Stimulated activated CD4-positive, alpha-beta T cell treated with anti-CD3 and anti-CD28 coated beads, TNF-alpha, amount 100 ng/mL, for 24 hours (primary cell): Measurements from ENCODE around the gene USP22.
"Not testable (repeated sequence)": the region's sequence is repeated elsewhere in the genome, so short reads cannot be mapped to it uniquely, and the experiment has no call there.

Experiments used
- DNase-seq, 3 experiments: peaks; one replicate each; pipeline ENCODE4 v3.0.0-alpha.2; 2020; ENCODE audit warnings: low read depth in 3 of 3

Gene USP22

DNA sequence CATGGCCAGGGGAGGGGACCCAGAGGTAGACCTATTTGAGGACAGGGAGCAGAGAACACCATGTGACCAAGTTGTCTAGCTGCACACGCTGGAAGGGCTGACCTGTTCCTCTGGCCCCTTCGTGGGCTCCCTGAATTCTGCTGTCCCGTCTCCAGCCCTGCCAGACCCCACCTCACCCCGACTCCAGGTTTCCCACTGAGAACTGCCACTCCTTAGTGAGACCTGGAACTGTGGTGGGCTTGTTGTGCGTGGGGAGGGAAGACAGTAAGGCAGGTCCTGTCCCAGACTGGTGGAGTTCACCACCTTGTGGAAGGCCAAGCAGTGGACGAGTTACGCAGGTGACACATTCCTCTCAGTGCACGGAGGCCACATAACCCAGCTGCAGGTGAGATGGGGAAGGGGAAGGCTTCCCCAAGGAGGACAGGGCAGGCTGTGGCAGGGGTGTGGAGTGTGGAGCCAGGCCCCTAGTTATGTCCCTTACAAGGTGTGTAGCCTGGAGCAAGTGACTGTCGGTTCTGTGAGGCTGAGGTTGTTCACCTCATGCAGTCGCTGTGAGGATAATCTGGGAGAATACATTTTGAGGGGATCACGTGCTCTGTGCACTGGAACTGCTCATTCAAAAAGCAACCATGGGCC is 54.7 kb downstream of the USP22 start:
- no peak for DNase-seq

DNA sequence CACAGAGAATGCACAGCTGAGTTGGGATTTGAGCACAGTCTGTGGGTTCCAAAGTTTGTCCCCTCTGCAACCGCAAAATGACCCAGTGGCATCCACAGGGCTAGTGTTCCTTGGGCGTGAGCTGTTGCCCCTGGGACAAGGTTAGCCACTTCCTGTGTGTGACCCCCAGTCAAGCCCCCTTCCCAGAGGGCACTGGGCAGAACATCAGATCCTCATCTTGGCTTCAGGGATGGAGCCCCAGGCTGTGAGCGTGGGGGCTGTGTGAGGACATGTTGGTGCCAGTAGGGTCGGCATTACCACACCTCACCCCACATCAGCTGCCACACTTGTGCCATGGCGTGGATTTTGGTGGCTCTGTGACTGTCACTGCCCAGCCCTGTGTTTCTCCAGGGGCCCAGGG is 55.3 kb downstream of the USP22 start:
- DNase-seq = no peak

DNA sequence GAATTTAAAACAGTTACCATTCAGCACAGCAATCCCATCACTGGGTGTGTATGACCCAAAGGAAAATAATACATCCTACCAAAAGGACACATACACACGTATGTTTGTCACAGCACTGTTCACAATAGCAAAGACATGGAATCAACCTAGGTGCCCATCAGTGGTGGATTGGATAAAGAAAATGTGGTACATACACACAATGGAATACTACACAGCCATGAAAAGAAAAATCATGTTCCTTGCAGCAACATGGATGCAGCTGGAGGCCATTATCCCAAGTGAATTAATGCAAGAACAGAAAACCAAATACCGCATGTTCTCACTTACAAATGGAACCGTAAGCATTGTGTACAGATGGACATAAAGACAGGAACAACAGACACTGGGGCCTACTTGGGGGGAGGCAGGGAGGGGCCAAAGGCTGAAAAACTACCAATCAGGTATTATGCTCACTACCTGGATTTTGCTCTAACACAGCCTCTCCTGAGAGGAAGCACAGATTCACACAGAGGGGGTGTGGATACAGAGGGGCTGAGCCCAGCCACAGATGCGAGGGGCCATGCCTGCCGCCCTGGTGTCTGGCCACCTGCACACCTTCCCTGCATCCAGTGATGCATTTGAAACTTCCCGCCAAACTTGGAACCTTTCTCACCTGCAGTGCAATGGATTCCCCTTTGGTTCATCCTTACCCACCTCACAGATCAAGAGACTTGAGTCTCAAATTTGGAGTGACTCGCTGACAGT is 55.9 kb downstream of the USP22 start:
- no peak for DNase-seq

DNA sequence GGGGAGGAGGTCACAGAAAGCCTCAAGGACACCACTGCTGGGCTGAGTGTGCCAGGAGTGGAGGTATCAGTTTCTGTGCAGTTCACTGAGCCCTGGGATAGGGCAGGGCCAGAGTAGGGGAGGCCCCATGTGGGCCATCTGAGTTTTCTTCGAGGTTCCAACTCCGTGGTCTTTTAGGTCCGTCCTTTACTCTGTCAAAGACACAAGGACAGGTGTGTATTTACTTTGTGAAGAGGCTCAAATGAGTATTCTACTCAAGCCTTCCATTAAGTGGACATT is 59.5 kb downstream of the USP22 start:
- no peak for DNase-seq

DNA sequence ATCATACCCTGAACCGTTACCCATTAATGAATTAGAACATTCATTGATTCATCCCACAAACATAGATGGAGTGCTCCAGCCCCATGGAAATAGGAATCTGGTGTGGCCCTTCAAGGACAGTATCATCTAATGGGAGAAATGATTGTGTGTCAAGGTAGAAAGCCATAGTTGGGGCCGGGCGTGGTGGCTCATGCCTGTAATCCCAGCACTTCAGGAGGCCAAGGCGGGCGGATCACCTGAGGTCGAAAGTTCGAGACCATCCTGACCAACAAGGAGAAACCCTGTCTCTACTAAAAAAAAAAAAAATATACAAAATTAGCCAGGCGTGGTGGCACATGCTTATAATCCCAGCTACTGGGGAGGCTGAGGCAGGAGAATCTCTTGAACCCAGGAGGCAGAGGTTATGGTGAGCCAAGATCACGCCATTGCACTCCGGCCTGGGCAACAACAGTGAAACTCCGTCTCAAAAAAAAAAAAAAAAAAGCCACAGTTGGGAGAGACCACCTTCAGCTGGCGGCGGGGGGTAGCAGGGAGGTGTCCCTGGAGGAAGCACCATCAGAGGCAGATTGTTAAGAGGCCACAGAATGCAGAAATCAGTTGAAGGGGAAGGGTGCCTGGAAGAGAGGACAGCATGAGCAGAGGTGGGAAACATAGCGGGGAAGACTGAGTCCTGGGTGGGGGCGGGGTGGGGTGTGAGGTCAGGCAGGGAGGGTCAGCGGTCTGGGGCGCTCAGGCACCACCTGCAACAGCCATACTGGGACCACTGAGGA is 60.0 kb downstream of the USP22 start:
- no peak for DNase-seq

DNA sequence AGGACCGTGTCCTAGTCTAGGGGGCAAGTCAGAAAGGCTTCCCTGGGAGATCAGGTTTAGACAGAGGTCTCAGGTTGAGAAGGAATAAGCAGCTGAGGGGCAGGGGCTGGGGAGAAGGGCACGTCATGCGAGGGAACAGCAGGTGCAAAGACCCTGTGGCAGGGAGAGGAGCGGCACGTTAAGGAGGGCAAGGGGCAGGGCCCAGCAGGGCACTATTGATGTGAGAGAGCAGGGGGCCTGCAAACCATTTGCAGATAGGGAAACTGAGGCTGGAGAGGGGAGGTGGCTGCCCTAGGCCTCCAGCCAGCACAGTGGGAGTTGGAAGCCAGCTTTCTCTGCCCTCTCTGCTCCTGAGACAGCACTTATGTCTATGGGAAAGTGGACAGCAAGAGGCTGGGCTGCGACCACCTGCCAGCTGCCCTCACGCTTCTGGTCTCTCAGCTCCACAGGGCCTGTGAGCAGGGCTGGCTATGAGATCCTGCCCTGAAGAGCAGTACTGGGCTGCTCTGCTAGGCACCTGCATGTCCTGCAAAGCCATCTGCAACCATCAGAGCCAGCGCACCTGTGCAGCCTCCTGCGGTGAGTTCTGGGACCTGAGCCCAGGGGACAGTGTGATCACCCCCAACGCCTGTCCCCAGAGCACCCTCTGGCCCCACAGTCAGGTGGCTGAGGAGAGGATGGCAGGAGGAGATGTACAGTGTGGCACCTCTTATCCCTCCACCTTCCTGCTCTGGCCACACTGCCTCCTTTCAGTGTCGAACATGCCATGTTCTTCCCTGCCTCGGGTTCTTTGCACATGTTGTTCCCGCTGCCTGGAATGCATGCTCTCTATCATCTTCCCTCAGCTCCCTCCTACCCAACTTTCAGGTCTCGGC is 61.5 kb downstream of the USP22 start:
- DNase-seq = no peak

DNA sequence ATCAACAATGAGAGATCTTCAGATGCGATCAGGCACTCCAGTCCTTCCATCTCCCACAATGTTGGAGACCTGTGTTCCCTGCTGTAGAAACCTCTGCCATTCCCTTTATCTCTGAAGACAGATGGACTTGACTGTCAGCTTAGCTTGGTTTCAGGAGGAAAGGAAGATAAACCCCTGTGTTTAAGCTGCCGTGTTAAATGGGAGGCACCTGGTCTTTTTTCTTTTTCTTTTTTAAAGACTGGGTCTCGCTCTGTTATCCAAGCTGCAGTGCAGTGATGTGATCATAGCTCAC is 63.1 kb downstream of the USP22 start:
- DNase-seq = no peak

DNA sequence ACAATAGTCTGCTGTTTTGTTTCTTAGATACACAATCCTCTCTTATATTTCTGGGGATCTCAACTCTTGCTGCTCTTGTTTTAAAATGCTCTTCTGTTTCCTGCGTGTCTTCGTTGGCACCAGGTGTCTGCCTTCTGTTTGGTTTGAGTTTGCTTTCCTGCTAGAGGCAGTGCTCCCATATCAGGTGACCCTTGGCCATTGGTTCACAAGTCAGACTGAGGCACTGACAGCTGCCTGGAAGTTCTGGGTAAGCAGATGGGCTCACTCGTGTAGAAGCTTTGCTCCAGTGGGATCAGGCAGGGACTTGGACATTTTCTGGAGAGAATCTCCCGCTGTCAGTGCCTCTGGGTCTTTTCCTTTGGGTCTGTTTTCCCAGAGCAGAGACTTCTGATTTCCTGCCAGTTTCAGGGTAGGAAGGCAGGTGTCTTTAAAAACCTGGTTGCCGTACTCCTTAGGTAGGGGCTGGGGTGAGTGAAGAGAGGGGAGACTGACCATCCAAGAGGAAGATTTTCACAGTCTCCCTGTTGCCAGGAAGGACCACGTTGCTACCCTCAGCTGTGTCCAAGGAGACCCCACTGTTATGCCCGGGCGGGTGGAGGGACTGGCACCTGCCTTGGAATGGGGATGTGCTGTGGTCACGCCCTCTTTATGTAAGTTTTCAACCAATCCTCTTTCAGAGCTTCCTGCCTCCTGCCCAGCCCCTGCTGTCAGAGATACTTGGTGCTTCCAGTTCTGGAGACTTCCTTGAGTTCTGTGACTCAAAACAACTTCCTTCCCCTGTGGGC is 63.6 kb downstream of the USP22 start:
- DNase-seq = not testable (repeated sequence)

DNA sequence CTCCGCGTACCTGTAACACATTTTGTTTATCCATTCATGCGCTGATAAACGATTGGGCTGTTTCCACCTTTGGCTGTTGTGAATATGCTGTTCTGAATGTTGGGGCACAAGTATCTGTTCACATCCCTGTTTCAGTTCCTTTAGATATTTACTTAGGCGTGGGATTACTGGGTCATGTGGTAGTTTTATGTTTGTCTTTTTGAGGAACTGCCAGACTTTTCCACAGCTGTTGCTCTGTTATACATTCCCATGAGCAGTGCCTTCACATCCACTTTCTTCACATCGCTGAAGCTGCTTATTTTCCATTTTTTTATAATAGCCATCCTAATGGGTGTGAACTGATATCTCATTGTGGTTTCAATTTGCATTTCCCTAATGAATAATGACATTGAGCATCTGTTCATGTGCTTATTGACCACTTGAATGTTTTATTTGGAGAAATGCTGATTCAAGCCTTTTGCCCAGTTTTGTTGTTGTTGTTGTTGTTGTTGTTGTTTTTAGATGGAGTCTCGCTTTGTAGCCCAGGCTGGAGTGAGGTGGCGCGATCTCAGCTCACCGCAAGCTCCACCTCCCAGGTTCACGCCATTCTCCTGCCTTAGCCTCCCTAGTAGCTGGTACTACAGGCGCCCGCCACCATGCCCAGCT is 65.1 kb downstream of the USP22 start:
- DNase-seq = not testable (repeated sequence)

DNA sequence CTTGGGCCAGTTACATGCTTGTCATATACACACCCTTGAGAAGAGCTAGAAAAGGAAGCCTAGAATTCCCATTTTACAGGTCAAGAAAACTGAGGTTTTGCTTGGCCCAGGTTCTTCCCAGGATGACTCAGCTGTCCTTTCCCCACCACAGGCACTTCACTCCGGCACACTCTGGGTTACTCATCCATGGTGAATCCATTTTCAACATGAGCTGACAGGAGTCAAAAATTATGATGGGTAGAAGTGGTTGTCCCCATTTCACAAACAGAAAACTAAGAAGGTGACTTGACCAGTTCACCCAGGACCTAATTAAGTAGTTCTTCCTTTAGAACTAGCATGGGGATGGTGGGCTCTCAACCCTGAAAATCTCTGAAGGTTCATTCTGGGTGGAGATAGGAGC is 67.2 kb downstream of the USP22 start:
- DNase-seq = no peak

DNA sequence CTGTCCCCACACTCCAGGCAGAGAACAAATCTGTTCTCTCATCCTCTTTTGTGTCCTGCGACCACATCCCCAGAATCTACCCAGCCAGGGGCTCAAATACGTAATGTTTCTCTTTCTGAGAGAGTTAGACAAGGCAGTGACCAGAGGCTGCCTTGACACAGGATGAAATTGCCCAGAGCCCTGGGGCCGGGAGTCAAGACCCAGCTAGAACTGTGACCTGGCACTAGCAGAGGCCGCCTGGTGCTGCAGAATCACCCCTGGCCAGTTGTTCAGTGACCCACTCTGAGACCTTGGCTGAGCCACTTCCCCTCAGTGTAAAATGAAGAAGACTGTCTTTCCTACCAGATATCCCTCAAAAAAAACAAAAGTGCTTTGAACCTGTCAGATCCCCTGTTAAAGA is 72.5 kb downstream of the USP22 start:
- no peak for DNase-seq

DNA sequence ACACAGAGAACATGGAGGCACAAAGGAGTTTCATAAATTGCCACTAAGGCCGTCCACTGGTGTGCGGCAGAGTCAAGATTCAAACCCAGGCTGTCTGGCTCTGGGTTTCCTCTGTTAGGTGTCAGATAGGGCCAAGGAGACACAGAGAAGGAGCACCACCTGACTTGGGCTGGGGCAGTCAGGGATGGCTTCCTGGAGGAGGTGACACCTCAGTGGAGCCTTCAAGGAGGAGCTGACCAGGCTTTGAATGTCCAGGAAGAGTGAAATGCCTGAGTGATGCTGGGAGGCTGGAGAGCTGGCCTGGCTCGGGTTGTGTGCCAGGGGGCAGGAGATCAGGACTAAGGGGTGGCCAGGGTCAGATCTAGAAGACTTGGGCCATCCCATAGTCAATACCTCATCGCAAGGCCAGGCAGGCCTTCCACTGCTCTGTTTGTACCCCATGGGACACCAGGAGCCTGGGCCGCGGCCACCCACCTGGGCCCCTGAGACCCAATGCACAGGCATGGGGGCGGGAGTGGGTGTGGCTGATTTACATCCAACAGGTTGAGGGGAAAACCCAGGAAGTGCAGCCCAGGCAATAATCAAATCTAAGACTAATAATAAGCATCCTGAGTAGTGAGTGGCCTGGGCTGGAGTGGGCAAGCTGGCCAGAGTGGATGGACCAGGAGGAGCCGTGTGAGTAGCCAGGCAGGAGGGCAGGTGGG is 73.7 kb downstream of the USP22 start:
- DNase-seq = no peak

DNA sequence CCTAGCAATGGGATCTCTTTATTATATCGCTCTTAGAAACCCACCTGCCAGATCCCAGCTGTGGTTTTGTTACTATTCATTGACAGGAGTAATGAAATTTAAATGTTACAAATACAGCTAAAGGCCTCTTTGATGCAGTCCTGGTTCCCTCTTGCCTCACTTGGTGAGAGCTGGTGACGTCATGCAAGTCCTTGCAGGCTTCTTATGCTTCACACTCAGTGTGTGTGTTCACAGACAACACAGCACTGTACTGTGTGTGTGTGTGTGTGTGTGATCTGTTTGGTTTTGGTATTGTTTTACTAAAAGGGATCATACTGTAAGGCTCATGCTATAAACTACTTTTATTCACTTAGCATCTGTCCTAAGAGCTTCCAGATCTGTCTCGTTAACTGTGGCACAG is 75.0 kb downstream of the USP22 start:
- DNase-seq = no peak

DNA sequence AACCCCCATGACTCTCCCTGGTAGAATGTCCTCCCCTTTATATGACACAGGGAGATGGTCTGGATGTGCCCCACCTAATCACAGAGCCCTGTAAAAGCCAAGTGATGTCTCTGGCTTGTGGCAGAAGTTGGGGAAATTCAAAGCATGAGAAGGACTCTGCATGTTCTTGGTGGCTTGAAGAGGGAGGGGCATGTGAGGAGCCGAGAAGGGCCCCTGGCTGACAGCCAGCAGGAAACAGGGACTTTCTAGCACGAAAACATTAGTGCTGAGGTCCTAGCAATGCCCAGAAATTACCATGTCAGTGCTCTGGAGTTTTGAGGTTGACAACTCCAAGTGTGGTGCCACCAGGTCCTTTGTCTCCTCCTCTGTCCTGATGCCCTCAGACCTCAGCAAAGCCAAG is 75.9 kb downstream of the USP22 start:
- DNase-seq = no peak

DNA sequence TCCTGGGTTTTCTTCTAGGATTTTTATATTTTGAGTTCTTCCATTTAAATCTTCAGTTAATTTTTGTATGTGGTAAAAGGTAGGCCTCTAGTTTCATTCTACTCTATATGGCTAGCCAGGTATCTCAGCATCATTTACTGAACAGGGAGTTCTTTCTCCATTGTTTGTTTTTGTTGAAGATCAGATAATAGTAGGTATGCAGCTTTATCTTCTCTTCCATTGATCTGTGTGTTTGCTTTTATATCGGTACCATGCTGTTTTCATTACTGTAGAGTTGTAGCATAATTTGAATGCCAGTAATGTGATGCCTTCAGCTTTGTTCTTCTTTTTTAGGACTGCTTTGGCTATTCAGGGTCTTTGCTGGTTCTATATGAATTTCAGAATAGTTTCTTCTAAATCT is 77.3 kb downstream of the USP22 start:
- no peak for DNase-seq

DNA sequence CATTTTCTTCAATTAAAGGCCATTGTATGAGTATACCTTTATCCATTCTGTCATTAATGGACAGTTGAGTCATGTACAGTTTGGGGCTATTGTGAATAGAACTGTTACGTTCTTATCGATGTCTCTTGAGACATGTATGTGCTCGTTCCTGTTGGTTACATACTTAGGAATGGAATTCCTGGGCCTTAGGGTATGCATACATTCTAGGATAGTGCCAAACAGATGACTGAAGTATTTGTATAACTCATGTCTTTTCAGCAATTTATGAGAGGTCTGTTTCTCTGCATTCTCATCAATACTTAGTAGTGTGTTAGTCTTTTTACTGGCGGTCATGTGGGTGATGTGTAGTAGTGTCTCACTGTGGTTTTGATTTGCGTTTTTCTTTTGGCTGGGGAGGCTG is 81.2 kb downstream of the USP22 start:
- no peak for DNase-seq

DNA sequence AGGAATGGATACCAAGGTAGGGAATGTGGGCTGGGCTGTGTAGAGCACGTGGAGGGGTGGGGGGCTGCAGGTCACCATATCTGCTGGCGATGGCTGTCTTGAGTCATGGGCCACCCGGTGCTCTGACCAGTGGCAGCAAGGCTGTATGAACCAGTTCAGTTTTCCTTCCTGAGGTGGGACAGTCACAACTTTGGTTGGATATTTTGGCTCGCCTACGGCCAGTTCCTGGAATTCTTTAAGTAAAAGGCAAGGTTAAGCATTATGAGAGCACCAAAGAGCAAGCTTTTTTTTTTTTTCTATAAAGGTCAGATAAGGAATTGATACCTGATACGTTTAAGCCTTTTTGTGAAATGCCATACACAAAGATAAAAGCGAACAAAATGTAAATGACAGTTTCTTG is 81.9 kb downstream of the USP22 start:
- DNase-seq = no peak

DNA sequence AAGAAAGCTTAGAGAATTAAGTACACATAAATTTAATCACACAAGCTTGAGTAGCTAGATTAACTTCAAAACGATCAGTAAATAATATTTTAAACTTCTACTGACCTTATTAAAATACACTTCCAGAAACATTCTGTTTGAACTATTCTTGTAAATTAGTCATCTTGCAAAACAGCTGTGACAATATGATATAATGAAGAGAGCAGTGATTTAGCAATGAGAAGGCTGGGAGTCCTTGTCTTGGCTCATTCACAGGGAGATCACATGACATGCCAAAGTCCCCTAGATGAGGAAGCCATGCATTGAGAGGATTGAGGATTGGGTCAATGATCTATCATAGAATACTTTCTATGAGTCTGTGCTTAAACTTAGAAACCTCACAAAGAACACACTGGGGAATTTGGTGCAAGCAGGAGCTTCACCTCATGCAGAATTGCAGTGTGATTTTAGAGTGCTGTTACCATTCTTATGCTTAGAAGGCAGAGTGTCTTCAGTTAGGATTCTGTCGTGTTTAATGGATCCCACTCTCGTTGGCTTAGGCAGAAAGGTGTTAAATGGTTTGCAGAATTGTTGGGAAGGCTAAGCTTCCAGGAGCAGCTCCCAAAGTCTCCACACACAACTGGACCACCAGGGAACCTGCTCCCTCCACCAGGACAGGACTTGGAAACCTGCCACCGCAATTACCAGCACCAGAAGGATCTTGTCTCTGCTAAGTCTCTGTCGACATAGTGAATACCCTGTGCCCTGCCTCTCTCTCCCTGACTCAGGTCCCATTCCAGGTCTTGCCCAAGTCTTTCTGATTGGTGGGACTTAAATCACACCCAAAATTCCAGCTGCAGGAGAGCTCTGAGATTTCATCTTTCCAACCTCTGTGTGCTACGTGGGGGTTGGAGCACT is 87.1 kb downstream of the USP22 start:
- no peak for DNase-seq

DNA sequence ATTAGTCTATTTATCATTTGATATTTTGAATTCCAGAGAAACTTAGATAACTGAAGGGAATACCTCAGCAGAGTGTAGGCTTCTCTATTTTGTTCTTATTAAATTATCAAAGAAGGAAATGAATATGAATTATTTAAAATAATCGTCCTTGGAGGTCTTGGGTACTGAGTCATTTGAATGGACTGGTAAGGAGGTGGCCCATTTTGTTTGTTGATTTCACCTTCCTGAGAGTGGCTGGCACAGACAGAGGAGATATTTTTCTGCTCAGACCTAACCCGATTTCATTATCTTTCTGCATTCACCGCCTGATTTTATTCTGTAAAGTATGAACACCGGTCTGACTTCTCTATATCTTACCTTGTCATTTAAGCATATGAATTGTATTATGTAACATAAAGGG is 88.0 kb downstream of the USP22 start:
- DNase-seq = no peak

DNA sequence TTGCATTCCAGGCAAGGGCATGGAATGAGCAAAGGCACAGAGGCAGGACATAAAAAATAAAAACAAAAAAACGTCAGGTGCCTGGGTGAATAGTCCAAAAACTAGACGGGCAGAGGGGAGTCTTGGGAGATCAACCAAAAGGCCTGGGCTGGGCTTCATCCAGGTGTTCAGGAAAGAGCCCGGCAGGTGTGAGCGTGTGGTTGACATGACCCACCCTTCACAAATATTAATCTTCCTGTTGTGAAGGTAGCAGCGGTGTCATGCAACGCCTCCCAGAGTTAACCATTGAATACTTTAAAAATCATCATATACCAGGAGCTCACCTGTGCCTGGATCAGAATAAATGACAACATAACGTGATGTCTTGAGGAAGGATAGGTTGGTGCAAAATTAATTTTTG is 90.6 kb downstream of the USP22 start:
- no peak for DNase-seq
